GM12801 (cell line): Measurements from ENCODE around the gene LTB4R2.

Experiments
- CTCF ChIP-seq: IDR thresholded peaks from one replicate; pipeline ENCODE4 v1.5.1; 2011; ENCODE audit warnings: control low read depth; ENCODE audit not compliant: insufficient read length; ENCODE audit errors: extremely low read depth

LTB4R2 gene

DNA sequence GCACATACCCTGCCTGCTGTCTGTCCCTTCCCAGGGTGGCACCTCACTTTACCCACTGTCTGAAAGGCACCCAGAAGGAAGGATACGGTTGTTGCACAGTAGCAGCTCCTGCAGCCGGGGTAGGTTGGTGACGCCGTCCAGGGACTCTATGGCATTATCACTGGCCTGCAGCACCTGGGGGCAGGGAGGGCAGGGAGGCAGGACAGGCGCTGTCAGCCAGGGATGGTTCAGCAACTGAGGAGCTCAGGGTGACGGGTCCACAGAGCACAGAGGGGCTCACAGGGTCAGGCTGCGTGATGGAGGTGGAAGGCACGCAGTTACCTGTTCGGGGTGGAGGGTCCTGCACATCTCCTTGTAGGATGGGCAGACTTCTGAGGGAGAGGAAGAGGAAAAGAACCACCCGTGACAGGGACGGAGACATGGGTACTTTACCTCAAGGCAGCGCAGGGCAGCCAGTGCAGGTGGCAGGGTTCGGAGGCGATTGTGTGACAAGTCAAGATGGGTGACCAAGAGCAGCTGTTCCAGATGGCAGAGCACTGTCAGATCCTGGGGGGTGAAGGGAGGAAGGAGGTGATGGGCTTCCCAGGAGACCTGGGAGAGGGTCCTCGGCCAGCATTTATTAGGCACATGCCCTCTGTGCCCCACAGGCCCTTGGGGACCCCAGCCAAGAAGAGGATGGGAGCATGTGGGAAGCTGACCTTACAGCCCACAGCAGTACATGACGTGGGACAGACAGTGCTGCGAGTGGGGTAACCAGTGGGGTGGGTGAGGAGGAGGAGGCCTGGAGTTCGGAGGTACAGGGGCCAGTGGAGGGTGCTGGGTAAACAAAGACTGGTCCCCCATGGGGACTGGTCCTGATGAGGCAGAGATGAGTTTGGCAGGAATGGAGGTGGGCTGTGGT is 43.3 kb upstream of the LTB4R2 start:
- no peak for TF ChIP-seq CTCF

- TF ChIP-seq CTCF = no peak
Measured at GRCh38 chr14:24267516-24267915, 42.4 kb upstream of the LTB4R2 start.

DNA sequence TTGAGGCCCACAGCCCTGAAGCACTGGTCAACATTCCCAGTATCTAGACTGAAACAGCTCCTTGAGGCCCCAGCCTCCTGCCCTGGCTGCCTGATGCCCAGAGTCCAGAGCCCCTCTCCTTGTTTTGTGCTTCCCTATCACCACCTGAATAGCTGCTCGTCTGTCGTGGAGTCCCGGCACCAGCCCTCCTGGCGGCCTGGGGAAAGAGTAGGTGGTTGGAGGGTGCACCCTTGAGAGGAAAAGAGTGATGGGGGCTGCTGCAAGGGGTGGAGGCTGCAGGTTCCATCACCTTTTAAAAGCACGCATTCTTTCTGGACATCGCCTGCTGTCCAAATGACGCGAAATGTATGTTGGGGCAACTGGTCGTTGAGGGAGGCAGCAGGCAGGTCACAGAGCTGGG is 41.7 kb upstream of the LTB4R2 start:
- TF ChIP-seq CTCF = no peak

- no peak for TF ChIP-seq CTCF
Measured at GRCh38 chr14:24269368-24269767, 40.6 kb upstream of the LTB4R2 start.

DNA sequence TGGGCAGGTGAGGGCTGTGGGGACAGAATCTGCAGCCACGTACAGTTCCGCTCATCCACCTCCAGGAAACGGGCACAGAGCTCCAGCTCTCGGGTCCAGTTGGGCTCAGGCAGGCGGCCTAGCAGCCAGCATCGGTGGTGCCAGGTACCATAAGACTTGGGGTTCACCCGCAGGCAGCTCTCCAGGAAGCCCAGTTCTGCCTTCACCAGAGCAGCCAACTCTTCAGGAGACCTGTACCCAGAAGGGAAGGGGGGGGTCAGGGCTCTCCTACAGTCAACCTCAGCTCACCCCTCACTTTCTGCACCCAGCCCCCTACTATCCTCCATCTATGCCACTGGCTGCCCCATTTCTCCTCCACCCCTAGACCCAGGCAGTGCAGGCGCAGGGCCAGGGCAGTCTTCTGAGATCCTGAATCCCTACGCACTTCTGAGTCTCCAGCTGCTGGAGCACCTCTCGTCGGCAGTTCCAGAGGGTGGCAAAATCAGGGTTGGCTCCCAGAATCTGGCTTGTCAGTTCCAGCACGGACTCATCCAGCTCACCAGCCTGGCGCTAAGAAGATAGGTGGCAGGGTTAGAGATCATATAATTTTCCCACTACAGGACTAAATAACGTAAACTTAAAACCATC is 39.9 kb upstream of the LTB4R2 start:
- TF ChIP-seq CTCF = no peak

DNA sequence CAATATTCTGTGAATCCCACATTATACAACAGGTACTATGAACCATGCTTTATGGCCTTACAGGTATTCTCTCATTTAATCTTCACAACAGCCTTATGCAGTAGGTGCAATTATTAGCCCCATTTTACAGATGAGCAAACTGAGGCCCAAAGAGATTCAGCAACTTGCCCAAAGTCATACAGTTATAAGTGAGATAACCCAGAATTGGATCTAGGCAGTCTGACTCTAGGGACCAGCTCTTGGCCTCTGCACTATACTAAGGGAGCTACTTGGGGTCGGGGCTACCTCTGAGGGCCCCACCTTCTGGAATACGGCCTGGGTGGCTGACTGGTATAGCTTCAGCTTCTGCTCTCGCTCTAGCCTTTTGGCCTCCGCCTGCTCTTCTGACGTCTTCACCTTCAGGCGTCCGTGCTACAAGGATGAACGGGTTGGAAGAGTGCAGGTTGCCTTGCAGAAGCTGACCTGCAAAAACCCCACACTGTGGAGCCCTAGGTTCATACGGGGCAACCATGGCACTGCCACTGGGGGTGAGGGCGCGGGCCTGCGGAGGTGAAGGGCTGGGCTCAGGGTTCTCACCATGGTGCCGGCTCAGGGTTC is 39.3 kb upstream of the LTB4R2 start:
- TF ChIP-seq CTCF = no peak

- no peak for TF ChIP-seq CTCF
Measured at GRCh38 chr14:24271134-24271833, 38.7 kb upstream of the LTB4R2 start, which contains the start of gene RABGGTA. Gene RABGGTA, minus strand, starts transcription at chr14:24271597. Its CDS starts 482 bp downstream, at chr14:24271115.
